Adipocyte (in vitro differentiated cells): Measurements from ENCODE around the gene SYNPO2.
A peak's percentile ranks its signal among the peaks of the same experiment; 100 is the strongest.
"Not testable (repeated sequence)": the region's sequence is repeated elsewhere in the genome, so short reads cannot be mapped to it uniquely, and the experiment has no call there.

Source experiments
- DNase-seq: peaks from one replicate; pipeline ENCODE4 v3.0.0-alpha.2; 2015; ENCODE audit warnings: low read depth
- H3K27me3 ChIP-seq: replicated peaks from 2 replicates; pipeline ENCODE4 v1.7.0; 2013; ENCODE audit warnings: mild to moderate bottlenecking, low read length, moderate library complexity; ENCODE audit not compliant: control insufficient read depth, insufficient read depth
- H3K36me3 ChIP-seq: 2 replicates; pipeline ENCODE4 v1.7.0; 2013; ENCODE audit warnings: low read length, mild to moderate bottlenecking, moderate library complexity; ENCODE audit not compliant: control insufficient read depth, insufficient read depth, severe bottlenecking
- H3K4me1 ChIP-seq: 2 replicates; pipeline ENCODE4 v1.7.0; 2013; ENCODE audit warnings: mild to moderate bottlenecking, low read length, moderate library complexity; ENCODE audit not compliant: control insufficient read depth, insufficient read depth
- H3K4me3 ChIP-seq: 2 replicates; pipeline ENCODE4 v1.7.0; 2013; ENCODE audit warnings: mild to moderate bottlenecking, low read length, moderate library complexity
- H3K9ac ChIP-seq: 2 replicates; pipeline ENCODE4 v1.7.0; 2013; ENCODE audit warnings: mild to moderate bottlenecking, low read length, moderate library complexity
- H3K9me3 ChIP-seq: 2 replicates; pipeline ENCODE4 v1.7.0; 2013; ENCODE audit warnings: mild to moderate bottlenecking, low read length, moderate library complexity; ENCODE audit not compliant: control insufficient read depth

The SYNPO2 gene

DNA sequence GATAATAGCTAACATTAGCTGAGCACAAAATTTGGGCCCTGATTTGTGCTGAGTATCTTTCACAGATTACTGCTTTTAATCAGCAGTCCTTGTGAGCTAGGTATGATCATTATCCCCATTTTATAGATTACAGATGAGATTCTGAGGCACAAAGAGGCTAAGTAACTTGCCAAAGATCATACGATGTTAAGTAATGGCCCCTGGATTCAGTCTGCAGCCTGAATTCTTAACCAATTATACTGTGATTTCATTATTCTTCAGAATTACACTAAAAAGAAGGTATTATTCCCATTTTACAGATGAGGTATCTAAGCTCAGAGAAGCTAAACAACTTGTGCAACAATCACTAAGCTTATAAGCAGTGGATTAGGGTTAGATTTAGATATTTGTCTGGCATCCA, 149.1 kb downstream of the SYNPO2 start:
- H3K36me3 ChIP-seq: peaks cover 21% of the 10 kb centered on the region
- H3K27me3 ChIP-seq: no peaks in the 10 kb centered on the region
- peaks cover 78% of the 10 kb centered on the region for H3K4me1 ChIP-seq
- peak overlapping the region; percentile 52 for H3K9ac ChIP-seq
- DNase-seq: no peak
- no peaks in the 10 kb centered on the region for H3K9me3 ChIP-seq
- H3K4me3 ChIP-seq: no peak overlapping the region

DNA sequence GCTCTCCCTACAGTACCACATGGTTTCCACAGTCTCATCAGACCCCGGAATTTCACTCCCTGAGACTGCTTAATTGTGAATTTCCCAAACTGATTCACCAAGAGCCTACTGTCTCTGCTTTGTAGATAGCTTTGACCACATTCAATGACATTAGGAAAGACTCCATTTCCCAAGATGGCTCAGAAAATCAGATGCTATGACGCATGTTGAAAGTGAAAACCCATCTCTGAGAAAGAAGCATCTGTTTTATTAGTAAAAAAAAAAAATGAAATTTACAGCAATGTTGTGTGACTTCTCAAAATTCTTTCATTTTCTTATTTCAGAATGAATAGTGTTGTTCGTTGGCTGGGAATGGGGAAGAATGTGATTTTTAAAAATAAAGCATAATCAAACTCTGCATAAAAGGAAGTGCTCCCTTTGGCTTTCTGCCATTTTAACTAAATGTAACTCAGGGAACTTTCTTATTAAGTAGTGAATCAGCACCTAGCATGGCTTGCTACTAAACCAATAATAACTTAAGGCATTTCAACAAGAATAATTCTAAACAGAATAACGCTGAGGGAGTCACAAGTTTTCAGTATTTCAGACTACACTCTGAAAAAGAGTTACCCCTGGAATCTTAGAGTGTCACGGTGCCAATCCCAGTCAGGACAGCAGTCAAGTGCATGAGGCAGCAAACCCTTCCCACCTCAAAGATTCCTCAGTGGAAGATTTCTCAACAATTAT, 149.6 kb downstream of the SYNPO2 start:
- Histone ChIP-seq H3K36me3 (peaks cover 15% of the 10 kb centered on the region), H3K4me3 (peak overlapping the region; percentile 1), H3K4me1 (peaks cover 76% of the 10 kb centered on the region), H3K27me3 (no peaks in the 10 kb centered on the region), H3K9ac (peak overlapping the region; percentile 52), H3K9me3 (no peaks in the 10 kb centered on the region)
- peak; percentile 36 for DNase-seq

DNA sequence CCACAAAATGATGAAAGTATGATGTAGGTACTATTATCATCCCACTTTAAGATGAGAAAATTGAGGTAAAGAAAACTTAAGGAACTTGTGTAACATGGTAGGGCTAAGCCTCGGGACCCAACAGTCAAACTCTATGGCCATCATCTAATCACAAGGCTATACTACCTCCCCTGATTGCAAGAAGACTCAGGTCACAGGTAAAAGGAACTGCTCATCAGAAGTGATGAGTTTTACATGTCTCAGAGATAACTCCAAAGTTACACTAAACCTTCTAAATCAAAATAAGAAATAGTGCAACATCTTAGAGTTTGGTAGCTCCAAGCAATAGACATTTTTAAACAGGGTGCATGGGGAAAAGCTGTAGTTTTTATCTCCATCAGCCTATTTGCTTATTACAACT, 150.5 kb downstream of the SYNPO2 start:
- H3K4me1 ChIP-seq: peaks cover 74% of the 10 kb centered on the region
- no peaks in the 10 kb centered on the region for H3K27me3 ChIP-seq
- H3K36me3 ChIP-seq: peaks cover 7% of the 10 kb centered on the region
- no peak for DNase-seq
- H3K4me3 ChIP-seq: no peak overlapping the region
- peak overlapping the region; percentile 52 for H3K9ac ChIP-seq
- H3K9me3 ChIP-seq: no peaks in the 10 kb centered on the region

DNA sequence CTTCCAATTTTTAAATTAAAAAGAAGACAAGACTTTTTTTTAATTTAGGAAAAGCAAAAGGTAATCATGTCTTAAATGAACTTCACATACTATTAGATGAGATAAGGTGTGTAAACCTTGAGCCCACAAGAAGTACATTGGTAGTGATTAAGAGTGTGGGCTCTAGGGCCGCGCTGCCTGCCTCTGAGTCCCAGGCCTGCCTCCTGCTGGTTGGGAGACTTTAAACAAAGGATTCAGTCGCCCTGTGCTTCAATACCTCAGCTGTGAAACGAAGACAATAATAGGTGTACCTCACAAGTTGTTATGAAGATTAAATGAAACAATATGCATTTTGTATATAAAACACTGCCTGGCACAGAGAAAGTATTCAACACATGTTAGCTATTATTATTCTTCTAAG, 151.1 kb downstream of the SYNPO2 start:
- Histone ChIP-seq H3K4me1 (peaks cover 75% of the 10 kb centered on the region), H3K9me3 (no peaks in the 10 kb centered on the region), H3K36me3 (peaks cover 6% of the 10 kb centered on the region), H3K9ac (peak overlapping the region; percentile 86), H3K27me3 (no peaks in the 10 kb centered on the region), H3K4me3 (no peak overlapping the region)
- no peak for DNase-seq

DNA sequence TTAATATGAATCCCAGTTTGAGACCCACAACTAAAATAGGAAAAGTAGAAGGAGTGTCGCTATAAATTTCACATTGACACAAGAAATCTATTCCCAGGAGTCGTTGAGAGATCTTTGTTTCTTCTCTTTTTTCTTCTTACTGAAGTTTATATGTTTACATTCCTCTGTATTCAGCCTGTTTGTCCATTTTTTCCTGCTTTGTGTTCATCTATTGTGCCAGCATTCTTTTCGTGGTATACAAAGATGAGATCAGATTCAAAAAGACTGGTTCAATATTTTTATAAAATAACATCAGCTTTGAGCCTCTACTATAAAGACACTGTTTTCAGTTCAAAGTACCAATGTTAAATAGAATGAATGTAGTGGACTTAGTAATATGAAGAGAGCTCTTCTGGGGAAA, 151.6 kb downstream of the SYNPO2 start:
- DNase-seq: peak; percentile 67
- Histone ChIP-seq H3K36me3 (peaks cover 1% of the 10 kb centered on the region), H3K9me3 (no peaks in the 10 kb centered on the region), H3K4me1 (peaks cover 73% of the 10 kb centered on the region), H3K4me3 (peak overlapping the region; percentile 6), H3K27me3 (no peaks in the 10 kb centered on the region), H3K9ac (peak overlapping the region; percentile 86)

DNA sequence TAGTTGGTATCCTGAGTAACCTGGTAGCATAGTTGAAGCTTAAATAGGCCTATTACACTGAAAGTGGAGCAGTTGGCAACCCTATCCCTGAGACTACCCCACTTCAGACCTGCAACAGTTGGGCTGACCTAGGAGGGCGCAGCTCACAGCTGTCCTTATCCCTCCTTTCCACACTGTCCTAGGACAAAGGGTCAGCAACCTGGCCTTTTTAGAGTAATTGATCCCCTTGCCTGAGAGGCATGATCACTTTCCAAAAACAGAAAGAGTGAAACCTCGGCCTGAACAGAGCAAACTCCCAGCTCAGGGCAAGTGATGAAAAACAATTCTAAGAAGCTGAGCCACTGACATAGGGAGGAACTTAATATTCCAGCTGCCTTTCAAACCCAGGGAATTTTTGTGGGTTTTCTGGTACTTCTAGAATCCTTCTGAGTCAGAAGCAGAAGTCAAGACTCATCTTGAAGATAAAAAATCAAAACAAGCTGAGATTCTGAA, 152.1 kb downstream of the SYNPO2 start:
- no peaks in the 10 kb centered on the region for H3K36me3 ChIP-seq
- H3K4me1 ChIP-seq: peaks cover 70% of the 10 kb centered on the region
- H3K9ac ChIP-seq: peak overlapping the region; percentile 86
- H3K4me3 ChIP-seq: peak overlapping the region; percentile 67
- no peaks in the 10 kb centered on the region for H3K9me3 ChIP-seq
- peak; percentile 93 for DNase-seq
- H3K27me3 ChIP-seq: no peaks in the 10 kb centered on the region

DNA sequence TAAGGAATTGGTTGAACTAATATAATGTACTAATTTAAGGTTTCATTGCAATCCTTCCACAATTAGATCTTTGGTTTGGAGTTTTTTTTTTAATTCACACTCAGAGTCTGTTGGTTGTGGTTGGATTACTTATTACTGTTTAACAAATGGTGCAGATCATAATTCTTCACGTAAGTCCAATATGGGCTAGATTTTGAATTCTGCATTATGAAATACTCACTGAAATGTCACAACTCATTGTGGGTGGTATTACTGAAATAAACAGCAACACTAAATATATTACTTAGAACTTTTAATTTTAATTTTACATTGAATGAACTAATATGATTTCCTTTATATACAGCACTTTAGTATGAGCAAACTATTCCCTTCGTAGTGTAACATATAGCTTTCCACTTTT, 152.7 kb downstream of the SYNPO2 start:
- H3K4me3 ChIP-seq: peak overlapping the region; percentile 67
- DNase-seq: peak; percentile 38
- H3K4me1 ChIP-seq: peaks cover 63% of the 10 kb centered on the region
- H3K9ac ChIP-seq: peak overlapping the region; percentile 86
- no peaks in the 10 kb centered on the region for H3K36me3 ChIP-seq
- H3K27me3 ChIP-seq: no peaks in the 10 kb centered on the region
- H3K9me3 ChIP-seq: no peaks in the 10 kb centered on the region

DNA sequence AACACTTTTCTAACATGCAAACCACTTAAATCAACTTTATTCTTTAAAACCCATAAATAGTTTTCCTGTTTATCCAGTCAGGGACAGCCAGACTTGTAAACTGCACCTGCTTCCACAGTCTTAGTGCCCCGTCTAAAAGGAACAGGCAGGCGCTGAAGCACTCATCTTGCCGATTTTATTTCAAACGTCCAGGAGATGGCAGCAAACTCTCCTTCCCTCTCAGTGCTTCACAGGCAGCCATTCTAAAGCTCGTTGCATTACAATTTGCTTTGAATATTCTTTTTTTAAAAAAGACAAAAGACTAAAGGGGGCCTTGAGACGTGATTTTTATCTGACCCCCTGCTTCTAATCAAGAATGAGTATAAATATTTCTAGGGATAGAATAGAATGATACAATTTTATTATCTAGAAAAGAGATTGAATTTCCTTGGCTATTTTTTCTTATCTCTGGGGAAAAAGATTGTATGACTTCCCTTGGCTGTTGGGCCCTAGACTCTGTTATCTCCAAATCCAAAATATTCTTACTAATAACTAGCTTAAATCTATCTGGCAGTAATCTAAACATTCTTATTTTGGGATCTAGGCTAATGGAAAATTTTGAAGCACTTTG, 153.4 kb downstream of the SYNPO2 start:
- H3K27me3 ChIP-seq: no peaks in the 10 kb centered on the region
- peaks cover 58% of the 10 kb centered on the region for H3K4me1 ChIP-seq
- DNase-seq: peak; percentile 92

DNA sequence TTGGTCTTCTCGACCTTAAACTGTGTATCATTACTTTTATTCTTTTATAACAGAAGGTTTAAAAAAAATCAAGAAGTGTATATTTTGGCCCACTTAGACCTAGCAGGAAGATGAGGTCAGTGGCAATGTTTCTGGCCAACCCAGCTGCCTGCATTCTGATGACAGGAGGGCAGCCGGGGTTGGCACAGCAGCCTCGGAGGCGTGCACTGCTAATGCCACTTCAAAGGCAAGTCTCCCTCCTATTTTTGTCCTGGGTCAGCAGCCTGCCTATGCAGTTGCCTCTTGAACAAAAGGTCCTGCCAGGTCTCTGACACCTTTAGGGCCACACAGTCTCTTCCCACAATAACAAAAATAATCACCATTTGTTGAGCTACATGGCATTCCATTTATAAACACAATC, 157.6 kb downstream of the SYNPO2 start:
- DNase-seq: no peak
- H3K9me3 ChIP-seq: no peaks in the 10 kb centered on the region

More for the DNA sequence above, 153.4 kb downstream of the SYNPO2 start:
- Histone ChIP-seq H3K9ac (peak overlapping the region; percentile 86), H3K36me3 (no peaks in the 10 kb centered on the region), H3K9me3 (no peaks in the 10 kb centered on the region), H3K4me3 (peak overlapping the region; percentile 67)

DNA sequence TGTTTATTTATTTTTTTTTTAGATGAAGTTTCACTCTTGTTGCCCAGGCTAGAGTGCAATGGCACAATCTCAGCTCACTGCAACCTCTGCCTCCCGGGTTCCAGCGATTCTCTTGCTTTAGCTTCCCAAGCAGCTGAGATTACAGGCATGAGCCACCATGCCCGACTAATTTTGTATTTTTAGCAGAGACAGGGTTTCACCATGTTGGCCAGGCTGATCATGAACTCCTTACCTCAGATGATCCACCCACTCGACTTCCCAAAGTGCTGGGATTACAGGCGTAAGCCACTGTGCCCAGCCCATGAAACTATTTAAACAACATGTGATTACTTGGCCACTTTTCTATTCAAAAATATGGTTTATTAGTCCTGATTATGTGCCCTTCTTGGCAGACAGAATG, 158.4 kb downstream of the SYNPO2 start:
- H3K36me3 ChIP-seq, H3K27me3 ChIP-seq, H3K4me3 ChIP-seq, H3K9me3 ChIP-seq, H3K9ac ChIP-seq, DNase-seq: not testable (repeated sequence)
- H3K4me1 ChIP-seq: peaks cover 11% of the 10 kb centered on the region

More for the DNA sequence above, 157.6 kb downstream of the SYNPO2 start:
- no peak overlapping the region for H3K4me3 ChIP-seq
- H3K36me3 ChIP-seq: no peaks in the 10 kb centered on the region
- peaks cover 18% of the 10 kb centered on the region for H3K4me1 ChIP-seq
- no peak overlapping the region for H3K9ac ChIP-seq
- no peaks in the 10 kb centered on the region for H3K27me3 ChIP-seq

DNA sequence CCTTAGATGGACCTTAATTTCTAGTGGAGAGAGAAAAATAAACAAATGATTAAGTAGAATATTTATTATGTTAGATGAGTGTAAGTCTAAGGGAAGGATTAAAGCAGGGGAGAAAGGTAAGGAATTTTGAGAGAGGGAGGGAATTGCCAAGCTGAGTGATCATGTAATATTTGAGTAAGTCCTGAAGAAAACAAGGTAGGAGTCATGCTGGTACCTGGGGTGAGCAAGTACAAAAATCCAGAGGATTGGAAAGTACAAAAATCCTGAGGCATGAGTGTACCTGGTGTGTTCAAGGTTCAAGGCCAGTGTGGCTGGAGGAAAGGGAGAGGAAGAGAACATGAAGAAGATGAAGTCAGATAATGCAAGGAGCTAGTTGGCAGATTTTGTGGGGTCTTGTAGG, 159.8 kb downstream of the SYNPO2 start:
- Histone ChIP-seq H3K9ac (no peak overlapping the region), H3K4me1 (peaks cover 12% of the 10 kb centered on the region), H3K27me3 (no peaks in the 10 kb centered on the region), H3K36me3 (no peaks in the 10 kb centered on the region), H3K9me3 (no peaks in the 10 kb centered on the region), H3K4me3 (no peak overlapping the region)
- DNase-seq: no peak
